ENCODE measurements around the gene SOX13. TPM values are rescaled to one million over a fixed set of nuclear protein-coding genes. Genes with fewer than 3 reads are reported as not detected.
A peak's percentile ranks its signal among the peaks of the same experiment; 100 is the strongest.
"Not testable (repeated sequence)": the region's sequence is repeated elsewhere in the genome, so short reads cannot be mapped to it uniquely, and the experiment has no call there.

The SOX13 gene
- total RNA-seq, 1 experiment from 2014 or later, result 21.8 TPM

- no peak for DNase-seq
- no peaks in the 10 kb centered on the region for H3K9me3 Mint-ChIP-seq (ENCODE audit: low read depth, unreplicated experiment)
- H3K36me3 Mint-ChIP-seq (ENCODE audit: insufficient read depth, unreplicated experiment), result no peaks in the 10 kb centered on the region
- peaks cover 42% of the 10 kb centered on the region for H3K4me1 Mint-ChIP-seq (ENCODE audit: low read depth, unreplicated experiment)
- no peak overlapping the region for H3K27ac Mint-ChIP-seq (ENCODE audit: unreplicated experiment)
- BruUV-seq (replicated peaks), result no TSS peak
- TF ChIP-seq, protein P1, sequence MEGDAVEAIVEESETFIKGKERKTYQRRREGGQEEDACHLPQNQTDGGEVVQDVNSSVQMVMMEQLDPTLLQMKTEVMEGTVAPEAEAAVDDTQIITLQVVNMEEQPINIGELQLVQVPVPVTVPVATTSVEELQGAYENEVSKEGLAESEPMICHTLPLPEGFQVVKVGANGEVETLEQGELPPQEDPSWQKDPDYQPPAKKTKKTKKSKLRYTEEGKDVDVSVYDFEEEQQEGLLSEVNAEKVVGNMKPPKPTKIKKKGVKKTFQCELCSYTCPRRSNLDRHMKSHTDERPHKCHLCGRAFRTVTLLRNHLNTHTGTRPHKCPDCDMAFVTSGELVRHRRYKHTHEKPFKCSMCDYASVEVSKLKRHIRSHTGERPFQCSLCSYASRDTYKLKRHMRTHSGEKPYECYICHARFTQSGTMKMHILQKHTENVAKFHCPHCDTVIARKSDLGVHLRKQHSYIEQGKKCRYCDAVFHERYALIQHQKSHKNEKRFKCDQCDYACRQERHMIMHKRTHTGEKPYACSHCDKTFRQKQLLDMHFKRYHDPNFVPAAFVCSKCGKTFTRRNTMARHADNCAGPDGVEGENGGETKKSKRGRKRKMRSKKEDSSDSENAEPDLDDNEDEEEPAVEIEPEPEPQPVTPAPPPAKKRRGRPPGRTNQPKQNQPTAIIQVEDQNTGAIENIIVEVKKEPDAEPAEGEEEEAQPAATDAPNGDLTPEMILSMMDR (IDR thresholded peaks at IDR 0.05; ENCODE audit: unreplicated experiment), result no peak
- CTCF ChIA-PET, result no interaction called here
- H3K4me3 Mint-ChIP-seq (ENCODE audit: low read depth, unreplicated experiment), result no peak overlapping the region
- no peaks in the 10 kb centered on the region for H3K27me3 Mint-ChIP-seq (ENCODE audit: unreplicated experiment)
- intact Hi-C loops (cut with micrococcal nuclease; ENCODE audit: unreplicated experiment), result no loop called here
Observed at GRCh38 chr1:204094856-204095634, 22.1 kb downstream of the SOX13 start.

DNA sequence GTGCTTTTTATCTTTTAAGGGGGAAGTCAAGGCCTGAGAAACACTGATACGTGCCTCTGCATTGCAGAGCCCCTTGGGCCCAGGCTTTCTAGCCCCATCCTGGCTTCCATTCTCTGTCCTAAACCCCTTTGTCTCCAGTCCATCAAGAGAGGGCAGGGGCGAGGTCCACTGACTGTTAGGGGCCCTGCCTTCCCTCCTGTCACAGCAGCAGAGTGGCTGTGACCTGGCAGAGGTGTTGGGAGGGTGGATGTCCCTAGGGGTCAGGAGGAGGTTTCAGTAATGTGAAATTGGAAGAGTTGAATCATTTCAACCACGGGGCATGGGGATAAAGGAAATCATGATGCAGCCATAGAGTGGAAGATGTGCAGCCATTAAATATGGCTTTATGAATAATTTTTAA, 24.0 kb downstream of the SOX13 start:
- Mint-ChIP-seq H3K4me1 (ENCODE audit: low read depth, unreplicated experiment) (peaks cover 44% of the 10 kb centered on the region), H3K9me3 (ENCODE audit: low read depth, unreplicated experiment) (no peaks in the 10 kb centered on the region), H3K27me3 (ENCODE audit: unreplicated experiment) (no peaks in the 10 kb centered on the region), H3K27ac (ENCODE audit: unreplicated experiment) (no peak overlapping the region), H3K36me3 (ENCODE audit: insufficient read depth, unreplicated experiment) (no peaks in the 10 kb centered on the region), H3K4me3 (ENCODE audit: low read depth, unreplicated experiment) (no peak overlapping the region)
- TF ChIP-seq, protein P1 (IDR thresholded peaks at IDR 0.05; ENCODE audit: unreplicated experiment), result no peak
- BruUV-seq (replicated peaks), result no TSS peak
- CTCF ChIA-PET, result no interaction called here
- intact Hi-C loops (cut with micrococcal nuclease; ENCODE audit: unreplicated experiment), result no loop called here
- DNase-seq, result no peak

DNA sequence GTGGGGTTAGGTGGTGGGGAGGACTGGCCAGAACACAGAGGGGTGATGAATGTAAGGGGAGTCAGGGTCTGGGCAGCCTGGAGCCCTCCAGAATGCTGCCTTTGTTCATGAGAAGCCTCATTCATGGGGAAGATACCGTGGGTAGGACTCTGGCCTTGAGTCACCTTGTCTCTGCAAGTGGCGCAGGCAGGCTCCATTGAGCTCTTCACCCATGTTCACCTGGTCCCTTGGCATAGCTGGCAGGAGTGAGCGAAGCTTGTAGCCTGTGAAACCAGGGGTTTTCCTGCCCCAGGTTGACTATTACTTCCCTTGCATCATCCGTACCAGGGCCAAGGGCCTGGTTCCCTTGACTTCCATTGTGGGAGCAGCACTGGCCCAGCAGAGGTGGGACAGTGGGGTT, 25.8 kb downstream of the SOX13 start:
- H3K36me3 Mint-ChIP-seq (ENCODE audit: insufficient read depth, unreplicated experiment), result no peaks in the 10 kb centered on the region
- TF ChIP-seq, protein P1 (IDR thresholded peaks at IDR 0.05; ENCODE audit: unreplicated experiment), result no peak
- H3K4me1 Mint-ChIP-seq (ENCODE audit: low read depth, unreplicated experiment), result peaks cover 45% of the 10 kb centered on the region
- H3K9me3 Mint-ChIP-seq (ENCODE audit: low read depth, unreplicated experiment), result no peaks in the 10 kb centered on the region
- CTCF ChIA-PET, result no interaction called here
- H3K27ac Mint-ChIP-seq (ENCODE audit: unreplicated experiment), result no peak overlapping the region
- intact Hi-C loops (cut with micrococcal nuclease; ENCODE audit: unreplicated experiment), result no loop called here
- no TSS peak for BruUV-seq (replicated peaks)
- no peak overlapping the region for H3K4me3 Mint-ChIP-seq (ENCODE audit: low read depth, unreplicated experiment)
- no peak for DNase-seq
- no peaks in the 10 kb centered on the region for H3K27me3 Mint-ChIP-seq (ENCODE audit: unreplicated experiment)

- H3K36me3 Mint-ChIP-seq (ENCODE audit: insufficient read depth, unreplicated experiment); H3K9me3 Mint-ChIP-seq (ENCODE audit: low read depth, unreplicated experiment); CTCF ChIA-PET; BruUV-seq (replicated peaks); H3K27me3 Mint-ChIP-seq (ENCODE audit: unreplicated experiment); intact Hi-C loops (cut with micrococcal nuclease; ENCODE audit: unreplicated experiment); DNase-seq; H3K27ac Mint-ChIP-seq (ENCODE audit: unreplicated experiment); H3K4me3 Mint-ChIP-seq (ENCODE audit: low read depth, unreplicated experiment): not testable (repeated sequence)
- peaks cover 45% of the 10 kb centered on the region for H3K4me1 Mint-ChIP-seq (ENCODE audit: low read depth, unreplicated experiment)
Observed at GRCh38 chr1:204099754-204100153, 26.8 kb downstream of the SOX13 start.

DNA sequence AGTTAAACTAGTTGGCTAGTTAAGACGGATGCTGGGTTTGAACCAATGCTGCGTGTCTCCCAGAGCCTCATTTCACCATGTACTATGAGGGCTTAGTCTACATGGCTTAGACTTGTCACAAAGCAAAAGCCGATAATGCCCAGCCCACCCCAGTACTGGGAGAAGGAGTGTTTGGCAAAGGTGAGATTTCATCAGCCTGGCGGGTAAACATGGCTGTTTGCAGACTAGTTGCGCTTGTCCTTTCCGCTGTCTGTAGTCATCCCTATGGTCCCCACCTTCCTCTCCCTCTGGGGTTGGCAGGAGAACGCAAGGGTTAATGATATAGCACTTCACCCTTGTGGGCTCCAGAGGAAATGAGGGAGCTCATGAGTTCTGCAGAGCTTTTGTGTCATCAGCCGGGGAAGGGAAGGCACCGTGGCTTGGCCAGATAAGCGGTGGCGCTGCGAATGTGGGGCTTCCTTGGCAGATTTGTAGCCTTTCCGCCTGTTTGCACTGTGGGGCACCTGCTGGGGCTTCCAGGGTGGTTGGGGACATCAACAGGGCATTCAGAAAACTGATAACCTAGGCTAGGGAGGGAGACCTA, 29.2 kb downstream of the SOX13 start:
- CTCF ChIA-PET, result no interaction called here
- BruUV-seq (replicated peaks), result no TSS peak

More for the DNA sequence above, 29.2 kb downstream of the SOX13 start:
- no peaks in the 10 kb centered on the region for H3K9me3 Mint-ChIP-seq (ENCODE audit: low read depth, unreplicated experiment)
- H3K4me1 Mint-ChIP-seq (ENCODE audit: low read depth, unreplicated experiment), result peaks cover 54% of the 10 kb centered on the region
- TF ChIP-seq, protein P1 (IDR thresholded peaks at IDR 0.05; ENCODE audit: unreplicated experiment), result no peak
- H3K36me3 Mint-ChIP-seq (ENCODE audit: insufficient read depth, unreplicated experiment), result peaks cover 8% of the 10 kb centered on the region
- intact Hi-C loops (cut with micrococcal nuclease; ENCODE audit: unreplicated experiment), result no loop called here
- peak overlapping the region; percentile 60 for H3K27ac Mint-ChIP-seq (ENCODE audit: unreplicated experiment)
- no peak for DNase-seq
- H3K4me3 Mint-ChIP-seq (ENCODE audit: low read depth, unreplicated experiment), result no peak overlapping the region
- H3K27me3 Mint-ChIP-seq (ENCODE audit: unreplicated experiment), result no peaks in the 10 kb centered on the region

All from Calu3 (cell line).